Subcutaneous adipose tissue (tissue), 4 donors: ENCODE data around the gene DEPDC1B. TPM values are rescaled to one million over a fixed set of nuclear protein-coding genes. Genes with fewer than 3 reads are reported as not detected.

Experiments used
- total RNA-seq, 4 donors: library from RNA; depleted of rRNA; stranded (reverse); fragments of >200 nt; gene quantifications; one replicate each; pipeline ENCODE4 v1.1.0, GENCODE V29; 2016
- TF ChIP-seq, protein P1 (sequence below): fragments of 450-650 bp; IDR thresholded peaks from one replicate; pipeline ENCODE4 v1.5.1; 2016; ENCODE audit warnings: low read depth, mild to moderate bottlenecking, control low read depth, antibody characterized with exemption, moderate library complexity

DEPDC1B gene, protein sequence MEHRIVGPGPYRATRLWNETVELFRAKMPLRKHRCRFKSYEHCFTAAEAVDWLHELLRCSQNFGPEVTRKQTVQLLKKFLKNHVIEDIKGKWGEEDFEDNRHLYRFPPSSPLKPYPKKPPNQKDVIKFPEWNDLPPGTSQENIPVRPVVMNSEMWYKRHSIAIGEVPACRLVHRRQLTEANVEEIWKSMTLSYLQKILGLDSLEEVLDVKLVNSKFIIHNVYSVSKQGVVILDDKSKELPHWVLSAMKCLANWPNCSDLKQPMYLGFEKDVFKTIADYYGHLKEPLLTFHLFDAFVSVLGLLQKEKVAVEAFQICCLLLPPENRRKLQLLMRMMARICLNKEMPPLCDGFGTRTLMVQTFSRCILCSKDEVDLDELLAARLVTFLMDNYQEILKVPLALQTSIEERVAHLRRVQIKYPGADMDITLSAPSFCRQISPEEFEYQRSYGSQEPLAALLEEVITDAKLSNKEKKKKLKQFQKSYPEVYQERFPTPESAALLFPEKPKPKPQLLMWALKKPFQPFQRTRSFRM
- 1 to 10 TPM in 1 of 4 donors, under 1 TPM in 3; 0.75 to 1.8 (median 0.91) TPM for total RNA-seq

DNA sequence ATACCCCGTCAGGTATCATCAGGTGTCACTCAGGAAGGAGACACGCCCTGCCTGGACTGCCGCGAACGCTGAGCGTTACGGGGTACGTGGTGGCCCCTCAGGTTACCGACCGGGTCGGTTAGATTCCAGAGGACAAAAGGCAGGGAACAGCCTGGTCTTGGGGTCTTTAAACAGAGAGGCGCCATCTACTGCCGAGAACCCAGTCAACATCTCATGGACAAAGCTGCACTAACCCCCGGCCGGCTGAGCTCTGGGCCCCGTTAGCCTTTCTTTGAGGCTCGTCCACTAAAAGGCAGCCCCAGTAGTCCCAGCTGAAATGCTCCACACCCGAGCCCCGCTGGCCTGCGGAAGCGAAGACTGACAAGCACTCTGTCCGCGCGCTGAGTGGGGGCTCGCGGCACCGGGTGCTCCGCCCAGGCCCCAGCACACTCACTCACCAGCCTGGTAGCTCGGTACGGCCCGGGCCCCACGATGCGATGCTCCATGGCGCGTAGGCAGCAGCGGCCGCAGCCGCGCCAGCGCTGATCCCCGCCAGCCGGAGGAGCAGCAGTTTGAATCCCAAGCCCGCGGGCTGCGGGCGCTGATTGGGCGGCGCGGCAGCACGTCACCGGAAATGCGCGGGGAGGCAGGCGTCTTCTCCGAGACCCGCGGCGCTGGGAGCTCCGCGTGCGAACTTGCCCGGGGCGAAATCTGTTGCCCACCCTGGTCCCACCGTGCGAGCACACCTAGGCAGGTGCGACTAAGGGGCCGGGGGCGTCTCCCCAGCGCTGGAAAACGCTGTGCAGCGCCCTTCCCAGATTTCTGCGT is at the start of gene DEPDC1B:
DEPDC1B (minus strand) TSS at position 558 of the 807 bp plus-strand sequence; CDS start at position 485, 73 bp downstream.
- TF ChIP-seq, protein P1, sequence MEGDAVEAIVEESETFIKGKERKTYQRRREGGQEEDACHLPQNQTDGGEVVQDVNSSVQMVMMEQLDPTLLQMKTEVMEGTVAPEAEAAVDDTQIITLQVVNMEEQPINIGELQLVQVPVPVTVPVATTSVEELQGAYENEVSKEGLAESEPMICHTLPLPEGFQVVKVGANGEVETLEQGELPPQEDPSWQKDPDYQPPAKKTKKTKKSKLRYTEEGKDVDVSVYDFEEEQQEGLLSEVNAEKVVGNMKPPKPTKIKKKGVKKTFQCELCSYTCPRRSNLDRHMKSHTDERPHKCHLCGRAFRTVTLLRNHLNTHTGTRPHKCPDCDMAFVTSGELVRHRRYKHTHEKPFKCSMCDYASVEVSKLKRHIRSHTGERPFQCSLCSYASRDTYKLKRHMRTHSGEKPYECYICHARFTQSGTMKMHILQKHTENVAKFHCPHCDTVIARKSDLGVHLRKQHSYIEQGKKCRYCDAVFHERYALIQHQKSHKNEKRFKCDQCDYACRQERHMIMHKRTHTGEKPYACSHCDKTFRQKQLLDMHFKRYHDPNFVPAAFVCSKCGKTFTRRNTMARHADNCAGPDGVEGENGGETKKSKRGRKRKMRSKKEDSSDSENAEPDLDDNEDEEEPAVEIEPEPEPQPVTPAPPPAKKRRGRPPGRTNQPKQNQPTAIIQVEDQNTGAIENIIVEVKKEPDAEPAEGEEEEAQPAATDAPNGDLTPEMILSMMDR: no peak

DNA sequence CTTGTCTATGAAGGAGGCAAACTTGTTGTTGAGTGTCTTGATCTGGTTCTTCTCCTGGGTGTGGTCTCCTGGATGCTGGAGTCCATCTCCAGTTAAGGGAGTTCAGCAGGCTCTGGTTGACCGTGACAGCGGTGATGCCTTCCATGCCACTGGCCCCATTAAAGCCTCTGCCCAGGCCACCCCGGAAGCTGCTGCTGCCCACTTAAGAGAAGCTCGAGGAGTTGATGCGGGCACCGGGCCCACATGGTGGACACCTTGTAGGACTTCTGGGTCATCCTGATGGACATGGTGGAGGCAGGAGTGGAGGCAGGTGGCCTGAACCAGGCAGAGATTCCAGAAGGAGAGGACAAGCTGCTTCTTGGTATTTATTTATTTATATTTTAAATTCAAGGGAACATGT is 44.7 kb upstream of the DEPDC1B start:
- TF ChIP-seq, protein P1: no peak

DNA sequence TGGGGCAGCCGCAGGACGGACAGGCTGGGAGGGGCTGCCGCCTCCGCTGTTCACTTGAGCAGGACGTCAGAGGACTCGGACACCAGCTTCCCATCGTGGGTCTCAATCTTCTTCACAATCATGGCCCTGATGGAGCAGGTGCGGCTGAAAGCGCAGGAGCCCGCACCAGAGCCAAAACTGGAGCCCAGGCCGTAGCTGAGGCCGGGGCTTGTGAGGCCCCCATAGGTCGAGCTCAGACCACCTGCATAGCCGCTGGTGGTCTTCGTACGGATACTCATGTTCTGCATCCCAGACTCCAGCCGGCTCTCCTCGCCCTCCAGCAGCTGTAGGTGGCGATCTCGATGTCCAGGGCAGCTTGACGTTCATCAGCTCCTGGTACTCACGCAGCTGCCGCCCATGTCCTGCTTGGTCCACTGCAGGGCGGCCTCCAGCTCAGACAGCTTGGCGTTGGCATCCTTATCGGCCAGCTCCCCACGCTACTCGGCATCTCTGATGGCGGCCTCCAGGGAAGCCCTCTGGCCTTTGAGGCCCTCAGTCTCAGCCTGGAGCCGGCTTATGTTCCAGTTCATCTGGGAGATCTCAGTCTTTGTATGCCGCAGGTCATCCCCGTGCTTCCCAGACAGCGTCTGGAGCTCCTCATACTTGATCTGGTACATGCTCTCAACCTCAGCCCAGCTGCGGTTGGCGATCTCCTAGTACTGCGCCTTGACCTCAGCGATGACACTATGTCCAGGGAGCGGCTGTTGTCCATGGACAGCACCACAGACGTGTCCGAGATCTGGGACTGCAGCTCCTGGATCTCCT is 43.7 kb upstream of the DEPDC1B start:
- TF ChIP-seq, protein P1: no peak

DNA sequence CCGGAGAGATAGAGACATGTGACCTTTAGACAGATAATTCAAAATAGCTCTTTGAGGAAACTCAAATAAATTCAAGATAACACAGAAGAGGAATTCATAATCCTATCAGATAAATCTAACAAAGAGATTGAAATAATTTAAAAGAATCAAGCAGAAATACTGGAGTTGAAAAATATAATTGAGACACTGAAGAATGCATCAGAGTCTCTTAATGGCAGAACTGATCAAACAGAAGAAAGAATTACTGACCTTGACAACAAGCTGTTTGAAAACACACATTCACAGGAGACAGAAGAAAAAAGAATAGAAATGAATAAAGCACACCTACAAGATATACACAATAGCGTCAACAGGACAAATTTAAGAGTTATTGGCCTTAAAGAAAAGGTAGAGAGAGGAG is 40.4 kb upstream of the DEPDC1B start:
- TF ChIP-seq, protein P1: no peak

DNA sequence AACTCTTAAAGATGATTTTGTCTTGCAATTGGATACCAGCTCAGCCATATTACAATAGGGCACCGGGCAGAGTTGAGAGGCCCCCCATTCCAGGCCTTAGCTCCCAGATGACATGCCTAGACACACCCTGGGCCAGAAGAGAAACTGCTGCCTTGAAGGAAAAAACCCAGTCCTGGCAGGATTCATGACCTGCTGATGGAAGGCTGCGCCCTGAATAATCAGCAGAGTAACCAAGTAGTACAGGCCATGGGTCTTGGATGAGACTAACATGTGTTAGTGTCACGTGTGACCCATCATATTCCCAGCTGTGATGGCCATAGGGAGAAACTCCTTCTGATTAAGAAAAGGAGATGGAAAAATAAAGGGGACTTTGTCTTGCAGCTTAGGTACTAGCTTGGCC is 39.0 kb upstream of the DEPDC1B start:
- TF ChIP-seq, protein P1: no peak

DNA sequence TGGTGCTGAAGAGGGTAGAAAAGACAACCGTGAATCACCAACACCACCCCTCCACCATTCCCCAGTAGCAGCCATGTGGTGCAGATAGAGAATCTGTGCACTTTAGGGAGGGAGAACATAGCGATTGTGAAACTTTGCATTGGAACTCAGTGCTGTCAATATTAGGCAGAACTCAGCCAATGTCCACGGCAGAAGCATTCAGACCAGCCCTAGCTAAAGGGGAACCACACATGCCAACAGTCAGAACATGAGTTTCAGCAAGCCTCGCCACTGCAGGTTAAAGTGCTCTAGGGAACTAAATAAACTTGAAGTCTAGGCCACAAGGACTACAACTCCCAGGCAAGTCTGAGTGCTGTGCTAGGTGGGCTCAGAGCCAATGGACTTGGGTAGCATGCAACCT is 38.5 kb upstream of the DEPDC1B start:
- TF ChIP-seq, protein P1: no peak
